ENCODE results near the gene ZNF396.

DNA sequence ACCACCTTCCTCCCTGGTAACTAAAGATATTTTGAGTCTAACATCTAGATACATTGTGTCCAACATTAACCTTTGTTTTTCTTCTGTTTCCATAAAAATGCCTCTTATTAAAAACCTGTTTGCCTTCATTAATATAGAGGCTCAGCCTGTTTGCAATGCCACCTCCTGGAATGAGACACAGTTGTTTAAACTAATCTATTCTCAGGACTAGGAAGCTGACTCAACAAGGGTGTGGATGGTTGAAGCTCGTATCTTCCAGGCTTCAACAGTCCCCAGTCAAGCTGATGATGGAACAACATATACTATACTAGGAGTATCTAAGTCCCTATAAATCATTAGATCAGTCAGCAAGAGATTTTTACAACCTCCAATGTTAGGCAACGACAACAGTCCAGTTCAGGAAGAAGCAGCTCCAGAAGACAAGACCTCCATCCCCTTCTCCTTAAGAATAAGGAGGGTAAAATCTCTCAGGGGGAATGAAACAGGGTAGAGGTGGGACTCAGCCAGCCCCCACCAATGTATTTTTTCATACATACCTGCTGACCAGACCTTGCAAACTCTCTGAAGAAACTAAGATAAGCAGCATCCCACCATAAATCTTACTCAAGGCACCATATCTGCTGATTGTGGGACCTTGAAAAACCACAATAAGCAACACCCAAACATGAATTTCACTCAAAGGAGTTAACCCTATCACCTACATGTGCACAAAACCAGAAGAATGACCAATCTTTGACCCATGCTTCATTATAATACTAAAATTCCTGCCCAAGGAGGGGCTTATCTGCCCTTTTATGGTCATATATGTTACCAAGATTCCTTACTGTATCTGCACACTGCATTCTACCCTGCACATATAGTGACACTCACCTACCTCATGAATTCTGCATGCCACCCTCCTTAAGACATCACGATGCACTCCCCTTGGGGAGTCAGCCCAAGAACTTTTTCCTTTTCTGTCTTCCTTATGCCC lies 54.4 kb downstream of the ZNF396 start:
- TF ChIP-seq, protein P1, sequence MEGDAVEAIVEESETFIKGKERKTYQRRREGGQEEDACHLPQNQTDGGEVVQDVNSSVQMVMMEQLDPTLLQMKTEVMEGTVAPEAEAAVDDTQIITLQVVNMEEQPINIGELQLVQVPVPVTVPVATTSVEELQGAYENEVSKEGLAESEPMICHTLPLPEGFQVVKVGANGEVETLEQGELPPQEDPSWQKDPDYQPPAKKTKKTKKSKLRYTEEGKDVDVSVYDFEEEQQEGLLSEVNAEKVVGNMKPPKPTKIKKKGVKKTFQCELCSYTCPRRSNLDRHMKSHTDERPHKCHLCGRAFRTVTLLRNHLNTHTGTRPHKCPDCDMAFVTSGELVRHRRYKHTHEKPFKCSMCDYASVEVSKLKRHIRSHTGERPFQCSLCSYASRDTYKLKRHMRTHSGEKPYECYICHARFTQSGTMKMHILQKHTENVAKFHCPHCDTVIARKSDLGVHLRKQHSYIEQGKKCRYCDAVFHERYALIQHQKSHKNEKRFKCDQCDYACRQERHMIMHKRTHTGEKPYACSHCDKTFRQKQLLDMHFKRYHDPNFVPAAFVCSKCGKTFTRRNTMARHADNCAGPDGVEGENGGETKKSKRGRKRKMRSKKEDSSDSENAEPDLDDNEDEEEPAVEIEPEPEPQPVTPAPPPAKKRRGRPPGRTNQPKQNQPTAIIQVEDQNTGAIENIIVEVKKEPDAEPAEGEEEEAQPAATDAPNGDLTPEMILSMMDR (IDR thresholded peaks at IDR 0.05): no peak
- TF ChIP-seq POLR2A (IDR thresholded peaks at IDR 0.05): no peak
